HPDE6-E6E7 (cell line): ENCODE data around the gene EXOC3.
A peak's percentile ranks its signal among the peaks of the same experiment; 100 is the strongest.
"Not testable (repeated sequence)": the region's sequence is repeated elsewhere in the genome, so short reads cannot be mapped to it uniquely, and the experiment has no call there.

ENCODE experiments used
- DNase-seq: peaks from one replicate; pipeline ENCODE4 v3.0.0; 2011; ENCODE audit warnings: missing footprints; ENCODE audit errors: extremely low spot score

EXOC3 gene

DNA sequence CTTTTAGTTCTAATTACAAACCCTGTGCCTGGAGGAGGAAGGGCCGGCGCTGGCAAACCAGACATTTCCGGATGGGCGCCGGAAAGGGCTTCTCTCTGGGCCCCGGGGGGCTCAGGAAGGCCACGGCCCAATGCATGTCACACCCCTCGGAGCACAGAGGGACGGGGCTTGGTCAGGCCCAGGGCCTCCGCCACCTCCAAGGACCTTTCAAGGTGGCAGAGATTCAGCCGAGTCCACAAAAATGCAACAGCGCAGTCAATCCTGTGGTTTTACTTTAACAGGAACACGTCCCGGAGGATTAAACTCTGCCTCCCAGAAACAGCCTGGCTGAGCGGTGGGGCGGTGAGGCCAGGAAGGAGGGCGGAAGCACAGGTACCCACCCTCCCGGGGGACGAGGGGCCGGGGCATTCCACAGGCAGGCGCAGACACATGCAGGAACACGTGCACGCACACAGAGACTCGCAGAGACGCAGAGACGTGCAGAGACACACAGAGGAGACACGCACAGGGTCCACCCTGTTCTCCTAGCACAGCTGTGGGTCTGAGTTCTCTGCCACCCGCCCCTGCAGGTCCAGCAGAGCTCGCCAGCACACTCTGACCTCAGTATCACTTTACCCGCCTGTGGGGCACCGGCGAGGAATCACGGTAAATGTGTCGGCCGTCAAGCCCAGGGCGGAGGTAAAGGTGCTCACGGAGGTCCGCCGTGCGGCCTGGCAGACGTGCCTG, 58.3 kb downstream of the EXOC3 start:
- no peak for DNase-seq

GRCh38 chr5:501831-502184, 58.8 kb downstream of the EXOC3 start:
- DNase-seq = no peak

DNA sequence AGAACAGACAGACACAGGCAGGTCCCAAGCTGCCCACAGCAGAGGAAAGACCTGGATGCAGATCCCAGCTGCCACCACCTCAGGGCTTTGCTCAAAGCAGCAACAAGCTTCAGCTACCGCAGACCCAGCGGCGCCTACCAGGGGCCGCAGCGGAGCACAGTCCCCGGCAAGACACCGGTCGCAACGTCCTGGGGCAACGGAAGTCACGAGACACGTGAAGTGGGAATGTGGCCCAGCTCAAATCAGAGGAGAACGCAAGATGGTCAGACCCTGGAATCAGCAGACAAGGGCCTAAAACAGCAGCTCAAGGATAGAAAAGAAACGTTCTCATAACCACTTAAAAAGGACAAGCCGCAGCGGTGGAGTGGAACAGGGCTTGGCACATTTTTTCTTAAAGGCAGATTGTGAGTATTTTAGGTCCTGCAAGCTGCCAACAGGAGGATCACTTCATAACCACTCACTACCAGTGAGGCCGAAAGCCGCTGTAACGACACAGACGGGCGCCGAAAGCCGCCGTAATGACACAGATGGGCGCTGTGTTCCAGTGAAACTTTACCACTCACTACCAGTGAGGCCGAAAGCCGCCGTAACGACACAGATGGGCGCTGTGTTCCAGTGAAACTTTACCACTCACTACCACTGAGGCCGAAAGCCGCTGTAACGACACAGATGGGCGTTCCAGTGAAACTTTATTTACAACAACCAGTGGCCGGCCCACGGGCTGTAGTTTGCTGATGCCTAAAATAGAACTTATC, 59.5 kb downstream of the EXOC3 start:
- no peak for DNase-seq

DNA sequence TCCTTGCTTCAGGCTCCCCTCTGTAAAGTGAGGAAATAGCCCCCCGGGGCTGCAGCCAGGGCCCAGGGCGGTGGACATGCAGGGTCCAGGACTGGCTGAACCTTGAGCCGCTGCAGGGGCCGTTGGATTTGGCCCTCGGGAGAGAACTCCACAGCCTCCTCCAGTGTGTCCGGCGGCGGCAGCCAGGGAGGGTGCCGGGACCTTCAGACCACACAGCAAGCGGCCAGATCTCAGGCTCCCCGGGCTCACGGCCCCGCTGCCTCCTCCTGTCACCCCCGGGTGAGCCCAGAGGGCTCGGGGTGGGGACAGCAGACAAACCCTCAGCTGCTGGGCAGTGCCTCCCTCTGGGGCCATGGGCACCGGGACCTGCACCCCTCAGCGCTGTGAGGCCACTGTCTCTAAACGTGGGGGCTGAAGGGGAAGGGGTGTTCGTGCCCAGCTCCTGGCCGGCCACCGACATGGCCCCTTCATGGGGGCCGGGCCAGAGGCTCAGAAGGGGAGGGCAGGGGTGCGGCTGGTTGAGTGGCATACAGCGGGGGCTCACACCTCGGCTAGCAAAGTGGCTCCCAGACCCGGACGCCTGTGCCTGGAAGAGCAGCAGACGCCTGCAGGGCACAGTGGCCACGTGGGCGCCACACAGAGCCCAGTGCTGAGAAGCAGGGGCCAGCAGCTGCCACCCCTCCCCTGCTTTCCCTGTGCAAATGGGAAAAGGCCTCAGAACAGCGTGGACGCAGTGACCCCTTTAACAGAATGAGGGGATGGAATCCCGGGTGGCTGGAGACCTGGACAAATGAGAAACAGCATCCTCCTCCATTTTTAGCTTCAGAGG, 61.6 kb downstream of the EXOC3 start:
- DNase-seq = no peak

DNA sequence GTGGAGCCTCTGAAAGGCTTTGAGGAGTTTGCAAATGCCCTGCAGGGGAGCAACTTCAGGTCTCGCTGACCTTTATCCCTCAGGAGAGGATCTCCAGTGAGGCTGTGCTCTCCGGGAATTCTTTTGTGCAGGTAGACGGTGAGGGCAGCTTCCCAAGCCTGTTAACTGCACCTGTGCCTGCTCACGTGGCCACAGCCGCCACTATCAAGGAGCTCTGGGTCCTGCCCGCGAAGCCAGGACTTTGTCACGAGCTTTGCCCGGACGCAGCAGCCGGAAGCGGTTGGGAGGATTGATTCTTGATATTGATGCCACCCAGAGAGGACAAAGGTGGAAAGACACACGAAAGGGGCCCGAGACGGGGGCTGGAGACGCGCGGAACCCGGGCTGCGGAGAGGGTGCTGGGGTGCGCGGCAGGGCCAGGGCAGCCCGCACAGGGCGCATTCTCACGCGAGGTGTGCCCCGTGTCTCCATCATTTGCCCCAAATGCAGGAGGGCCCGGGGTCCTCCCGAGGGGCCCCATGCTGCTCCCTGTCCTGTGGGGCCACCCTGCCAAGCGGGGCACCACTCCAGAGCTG, 63.1 kb downstream of the EXOC3 start:
- no peak for DNase-seq

- DNase-seq = not testable (repeated sequence)
These were observed 65.1 kb downstream of the EXOC3 start for GRCh38 chr5:507986-508575.

- DNase-seq = no peak
These were observed 66.7 kb downstream of the EXOC3 start for GRCh38 chr5:509611-510185.

- DNase-seq = no peak
These were observed 67.5 kb downstream of the EXOC3 start for GRCh38 chr5:510521-510920.

GRCh38 chr5:511476-511875, 68.5 kb downstream of the EXOC3 start:
- DNase-seq = no peak

DNA sequence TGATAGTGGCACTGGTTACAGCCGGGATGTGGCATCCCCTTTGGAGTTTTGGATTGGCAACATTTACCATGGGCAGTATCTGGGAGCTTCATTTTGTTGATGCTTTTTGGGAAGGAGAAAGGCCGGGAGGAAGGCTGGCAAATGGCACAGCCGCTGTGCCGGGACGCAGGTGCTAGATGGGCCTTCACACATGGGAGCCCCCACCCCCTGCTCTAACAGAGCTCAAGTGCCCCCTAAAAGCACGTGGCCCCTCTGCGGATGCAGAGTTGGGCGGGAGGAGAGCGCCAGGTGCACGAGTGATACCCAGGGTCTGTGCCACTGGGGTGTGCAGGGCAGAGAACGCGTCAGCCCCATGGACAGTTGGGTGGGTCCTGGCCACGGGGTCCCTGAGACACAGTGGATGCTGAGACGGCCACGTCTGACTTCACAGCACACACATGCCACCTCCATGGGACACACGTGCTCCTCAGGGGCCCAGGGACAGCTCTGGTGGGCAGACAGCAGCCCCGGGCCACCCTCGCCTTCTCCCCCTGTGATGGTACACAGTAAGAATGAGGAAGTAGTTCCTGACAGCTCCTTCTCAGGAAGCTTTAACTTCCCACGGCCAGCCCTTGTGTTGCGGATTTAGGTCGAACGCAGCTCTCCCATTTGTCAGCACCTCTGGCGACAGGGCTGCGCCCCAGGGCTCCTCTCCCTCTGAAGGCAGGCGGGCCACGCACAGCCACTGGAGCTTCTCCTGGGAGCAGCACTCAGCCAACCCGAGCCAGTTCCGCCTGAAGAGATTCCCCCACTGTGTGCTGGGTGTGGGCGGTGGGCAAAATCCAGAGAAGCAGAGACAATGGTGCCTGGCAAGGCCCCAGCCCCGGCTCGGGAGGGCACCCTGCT, 70.5 kb downstream of the EXOC3 start:
- DNase-seq = no peak

DNA sequence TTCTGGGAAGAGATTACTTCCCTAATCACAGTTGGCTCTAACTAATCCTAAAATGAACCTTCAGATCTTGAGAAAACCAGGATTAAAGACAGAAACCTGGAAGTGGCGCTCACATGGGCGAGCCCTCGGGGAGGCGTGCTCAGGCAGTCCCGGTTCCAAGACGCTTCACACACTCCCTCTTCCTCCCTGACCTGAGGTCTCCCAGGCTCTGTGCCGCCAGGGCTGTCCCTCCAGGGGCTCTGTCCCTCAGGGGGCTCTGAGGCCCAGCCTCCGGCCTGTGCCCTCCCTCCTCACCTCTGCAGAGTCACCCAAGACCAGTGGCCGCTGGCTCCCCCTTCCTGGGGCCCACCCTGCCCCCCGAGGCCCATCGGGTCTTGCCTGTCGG, 71.1 kb downstream of the EXOC3 start:
- DNase-seq = no peak

DNA sequence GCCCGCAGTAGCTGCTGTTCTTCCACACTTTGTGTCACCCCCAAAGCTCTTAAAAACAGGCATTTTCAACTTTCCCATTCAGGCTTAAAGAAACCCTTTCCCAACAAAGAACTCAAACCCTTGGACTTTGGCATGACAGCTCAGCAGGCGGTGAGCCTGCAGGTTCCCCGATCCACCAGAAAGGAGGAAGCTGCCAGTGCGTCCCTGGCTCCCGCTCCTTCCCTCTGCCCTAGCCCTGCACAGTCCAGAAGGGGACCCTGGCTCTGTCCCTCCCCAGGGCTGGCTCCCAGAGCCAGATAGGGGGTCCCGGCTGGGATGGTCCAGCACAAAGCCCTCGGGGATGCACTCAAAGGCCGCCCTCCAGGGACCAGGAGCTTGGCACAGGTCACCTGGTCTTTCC, 71.7 kb downstream of the EXOC3 start:
- no peak for DNase-seq

- no peak for DNase-seq
These were observed 72.4 kb downstream of the EXOC3 start for GRCh38 chr5:515273-515836.

GRCh38 chr5:516338-516925, 73.5 kb downstream of the EXOC3 start:
- peak; percentile 27 for DNase-seq
